HG02763 (cell line): ENCODE results near the gene RACGAP1.
"Not testable (repeated sequence)": the region's sequence is repeated elsewhere in the genome, so short reads cannot be mapped to it uniquely, and the experiment has no call there.

Source experiments
- ATAC-seq: cut with Tn5 transposase; IDR thresholded peaks from one replicate; pipeline ENCODE4 v1.9.1; 2021; ENCODE audit warnings: mild to moderate bottlenecking, moderate library complexity; ENCODE audit not compliant: unreplicated experiment

Gene RACGAP1

DNA sequence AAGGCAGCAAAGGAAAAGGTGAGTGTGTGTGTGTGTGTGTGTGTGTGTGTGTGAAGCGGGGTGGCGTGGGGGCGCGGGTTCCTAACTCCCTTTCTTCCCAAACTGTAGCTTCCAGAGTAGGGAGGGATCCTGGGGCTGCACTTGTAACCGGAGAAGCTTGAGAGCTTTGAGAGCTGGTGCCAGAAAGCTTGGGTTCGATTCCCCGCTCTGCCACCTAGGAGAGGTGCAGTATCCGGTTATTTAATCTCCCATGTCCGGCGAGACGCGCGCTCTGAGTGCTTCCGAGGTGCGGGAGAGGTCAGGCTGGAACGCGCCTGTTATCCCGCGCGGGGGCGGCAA is 7.2 kb upstream of the RACGAP1 start:
- ATAC-seq = no peak

DNA sequence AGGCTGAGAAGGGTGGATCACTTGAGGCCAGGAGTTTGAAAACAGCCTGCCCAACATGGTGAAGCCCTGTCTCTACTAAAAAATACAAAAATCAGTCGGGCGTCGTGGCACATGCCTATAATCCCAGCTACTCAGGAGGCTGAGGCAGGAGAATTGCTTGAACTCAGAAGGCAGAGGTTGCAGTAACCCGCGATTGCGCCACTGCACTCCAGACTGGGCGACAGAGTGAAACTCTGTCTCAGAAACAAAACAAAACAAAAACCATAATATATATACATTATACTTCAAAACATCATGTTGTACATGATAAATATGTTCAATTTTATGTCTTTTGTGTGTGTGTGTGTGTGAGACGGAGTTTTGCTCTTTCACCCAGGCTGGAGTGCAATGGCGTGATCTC is 5.2 kb upstream of the RACGAP1 start:
- not testable (repeated sequence) for ATAC-seq

DNA sequence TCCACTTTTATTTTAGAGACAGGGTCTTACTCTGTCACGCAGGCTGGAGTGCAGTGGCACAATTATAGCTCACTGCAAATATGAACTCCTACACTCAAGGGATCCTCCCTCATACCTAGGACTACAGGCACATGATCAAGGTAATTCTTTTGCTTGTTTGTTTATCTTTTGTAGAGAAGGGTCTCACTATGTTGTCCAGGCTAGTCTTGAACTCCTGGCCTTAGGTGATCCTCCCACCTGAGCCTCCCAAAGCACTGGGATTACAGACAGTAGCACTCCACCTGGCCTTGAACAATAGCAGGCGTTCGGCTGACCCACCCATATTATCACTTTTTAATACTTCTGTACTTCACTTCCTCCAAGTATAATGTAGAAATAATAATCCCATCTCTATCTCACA is 1.4 kb upstream of the RACGAP1 start:
- no peak for ATAC-seq

DNA sequence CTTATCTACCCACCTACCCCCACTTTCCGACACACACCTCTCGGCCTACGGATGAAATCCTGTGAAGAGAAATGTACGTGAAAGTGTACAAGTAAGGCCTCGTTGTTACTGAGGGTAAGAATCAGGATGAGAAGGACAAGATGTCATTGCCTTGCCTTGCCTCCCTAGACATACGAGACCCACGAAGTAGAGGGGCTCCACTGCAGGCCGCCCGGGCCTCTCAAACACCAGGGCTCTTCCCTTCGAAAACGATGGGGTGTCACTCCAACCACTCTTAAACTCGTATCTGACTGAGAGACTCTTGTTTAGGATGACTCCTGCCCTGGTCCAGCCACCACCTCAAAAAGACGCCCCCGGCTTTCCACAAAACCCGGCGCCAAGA is 498 bp downstream of the RACGAP1 start:
- peak; percentile 5 for ATAC-seq

DNA sequence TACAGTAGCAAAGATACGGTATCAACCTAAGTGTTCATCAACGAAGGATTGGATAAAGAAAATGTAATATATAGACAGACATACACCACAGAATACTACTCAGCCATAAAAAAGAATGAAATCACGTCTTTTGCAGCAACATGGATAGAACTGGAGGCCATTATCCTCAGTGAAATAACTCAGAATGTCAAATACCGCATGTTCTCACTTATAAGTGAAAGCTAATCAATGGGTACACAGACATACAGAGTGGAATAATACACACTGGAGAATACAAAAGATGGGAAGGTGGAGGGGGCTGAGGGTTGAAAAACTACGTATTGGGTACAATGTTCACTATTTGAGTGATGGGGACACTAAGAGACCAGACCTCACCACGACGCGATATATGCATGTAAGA is 1.1 kb downstream of the RACGAP1 start:
- no peak for ATAC-seq

DNA sequence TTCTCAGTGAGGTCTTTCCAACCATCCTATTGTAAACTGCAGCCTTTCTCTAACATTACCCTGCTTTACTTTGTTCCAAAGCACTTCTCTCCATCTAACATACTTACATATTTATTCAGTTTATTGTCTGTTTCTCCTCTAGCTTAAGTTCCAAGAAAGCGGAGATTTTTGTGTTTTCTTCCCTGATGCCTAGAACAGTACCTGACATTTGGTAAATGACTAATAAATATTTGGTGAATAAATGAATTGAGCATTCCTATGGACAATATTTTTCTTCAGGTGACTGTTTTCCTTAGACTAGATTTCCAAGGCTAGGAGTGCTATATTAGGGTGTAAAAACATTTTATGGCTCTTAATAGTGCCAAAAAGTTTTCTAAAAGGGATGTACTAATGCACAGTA is 2.4 kb downstream of the RACGAP1 start:
- ATAC-seq = no peak

DNA sequence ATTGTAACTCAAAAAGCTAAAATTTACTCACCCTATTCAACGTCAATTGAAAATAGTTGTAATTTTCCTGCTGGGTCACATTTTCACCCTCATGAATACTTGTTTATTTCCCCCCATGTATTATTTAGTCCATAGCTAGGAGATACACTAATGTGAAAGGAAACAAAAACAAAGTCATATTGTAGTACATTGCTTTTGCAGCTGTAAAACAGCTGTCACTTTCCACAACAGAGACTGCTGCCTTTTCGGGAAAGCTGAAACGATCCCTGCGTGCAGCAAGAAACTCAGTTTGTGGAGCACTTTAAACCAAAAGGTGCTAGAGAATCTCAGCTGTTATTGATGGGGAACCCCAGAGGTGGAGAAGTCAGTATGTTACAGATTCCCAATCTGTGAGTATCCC is 4.3 kb downstream of the RACGAP1 start:
- ATAC-seq = no peak

DNA sequence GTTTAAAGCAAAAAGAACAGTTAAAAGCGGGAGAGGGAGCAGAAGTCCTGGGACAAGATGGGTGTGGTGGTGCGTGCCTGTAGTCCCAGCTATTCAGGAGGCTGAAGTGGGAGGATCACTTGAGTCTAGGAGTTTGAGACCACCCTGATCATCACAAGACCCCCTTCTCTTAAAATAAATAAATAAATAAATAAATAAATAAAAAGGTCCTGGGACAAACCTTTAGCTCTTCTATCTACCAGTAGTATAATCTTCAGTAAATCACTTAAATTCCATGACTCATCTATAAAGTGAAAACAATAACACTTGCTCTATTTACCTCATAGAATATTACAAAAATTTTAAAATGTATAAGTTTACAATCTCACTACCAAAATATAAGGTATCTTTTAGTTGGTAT is 5.8 kb downstream of the RACGAP1 start:
- no peak for ATAC-seq

DNA sequence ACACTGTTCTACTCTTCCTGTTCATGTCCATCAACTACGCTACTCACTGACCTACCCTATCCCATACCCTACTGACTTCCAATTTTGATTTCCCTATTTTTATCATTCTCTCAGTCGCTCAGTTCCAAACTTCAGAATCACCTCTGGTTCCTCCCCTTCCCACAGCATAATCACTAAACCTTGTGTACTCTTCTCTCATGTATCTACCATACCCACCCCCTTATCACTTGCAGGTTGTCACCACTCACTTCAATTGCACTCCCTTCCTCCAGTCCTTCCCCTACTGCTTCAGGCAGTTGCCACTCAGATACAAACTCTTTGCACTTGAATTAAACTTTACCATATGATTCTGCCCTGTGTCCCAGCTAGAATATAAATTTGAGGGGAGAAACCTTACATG is 6.3 kb downstream of the RACGAP1 start:
- no peak for ATAC-seq

DNA sequence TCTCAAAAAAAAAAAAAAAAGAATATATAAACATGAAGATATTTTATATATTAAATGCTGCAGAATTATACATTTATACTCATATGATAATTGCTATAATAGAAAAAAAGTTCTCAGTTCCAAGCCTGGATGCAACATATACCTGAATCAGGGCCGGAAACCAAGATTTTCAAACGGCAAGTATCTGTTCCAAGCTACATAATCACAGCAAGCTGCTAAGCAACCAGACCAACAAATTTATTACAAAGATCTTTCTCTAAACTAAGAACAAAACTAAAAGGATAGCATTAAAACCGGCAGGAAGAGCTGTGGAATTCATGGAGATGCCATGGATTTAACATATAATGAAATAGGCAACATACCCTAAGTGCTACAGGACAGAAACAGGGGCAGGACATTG is 7.1 kb downstream of the RACGAP1 start:
- ATAC-seq = no peak

DNA sequence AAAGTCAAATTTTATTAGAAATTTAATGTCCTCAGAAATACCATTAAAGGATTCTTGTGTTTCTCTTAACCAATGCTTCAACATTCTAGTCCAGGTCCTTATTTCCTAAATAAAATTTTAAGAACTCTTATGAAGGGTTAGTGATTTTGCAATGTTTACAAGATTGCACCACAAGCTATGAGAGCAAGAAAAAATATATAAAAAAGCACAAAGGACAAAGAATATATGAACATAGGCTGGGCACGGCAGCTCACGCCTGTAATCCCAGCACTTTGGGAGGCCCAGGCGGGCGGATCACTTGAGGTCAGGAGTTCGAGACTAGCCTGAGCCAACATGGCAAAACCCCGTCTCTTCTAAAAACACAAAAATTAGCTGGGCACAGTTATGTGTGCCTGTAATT is 7.7 kb downstream of the RACGAP1 start:
- ATAC-seq = no peak

DNA sequence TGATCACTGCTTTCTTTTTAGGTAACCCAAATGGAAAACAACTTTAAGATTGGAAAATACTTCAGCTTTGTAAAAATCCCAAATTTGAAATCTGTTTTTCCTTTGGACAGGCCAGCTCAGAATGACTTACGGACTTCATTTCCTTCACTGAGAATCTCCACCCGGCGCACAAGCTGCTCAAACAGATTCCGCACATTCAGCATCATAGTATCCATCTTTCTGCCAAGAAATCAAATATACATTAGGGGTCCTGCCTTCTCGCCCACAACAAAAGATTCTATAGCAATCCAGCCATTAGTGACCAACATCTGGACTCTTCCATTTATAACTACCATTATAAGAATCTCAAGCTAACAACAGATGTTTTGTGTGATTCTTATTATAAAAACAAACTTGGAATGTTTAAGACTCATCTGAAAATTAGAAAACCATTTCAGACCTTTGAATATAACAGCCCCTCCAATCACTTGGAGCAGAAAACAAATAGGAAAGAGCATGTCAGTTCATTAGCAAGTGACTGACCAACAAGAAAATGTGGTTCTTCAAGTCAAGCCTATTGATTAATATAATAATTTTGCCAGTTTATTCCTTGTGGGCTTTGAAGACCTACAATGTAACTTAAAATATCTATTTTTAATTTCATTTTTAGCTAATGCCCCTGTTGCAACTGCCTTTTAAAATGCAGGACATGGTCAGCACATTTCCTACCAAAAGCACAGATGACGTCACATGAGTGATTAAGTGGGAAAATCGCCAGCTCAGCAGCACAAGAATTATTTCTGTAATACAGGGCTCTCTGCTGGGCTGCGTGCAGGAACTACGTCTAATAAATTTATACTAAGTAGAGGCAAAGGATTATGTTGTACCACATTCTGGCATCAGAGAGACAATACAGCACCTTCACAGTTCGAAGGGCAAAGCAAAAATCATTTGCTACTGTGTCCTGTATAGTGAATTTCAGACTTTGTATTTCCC is 8.5 kb downstream of the RACGAP1 start:
- ATAC-seq = no peak

DNA sequence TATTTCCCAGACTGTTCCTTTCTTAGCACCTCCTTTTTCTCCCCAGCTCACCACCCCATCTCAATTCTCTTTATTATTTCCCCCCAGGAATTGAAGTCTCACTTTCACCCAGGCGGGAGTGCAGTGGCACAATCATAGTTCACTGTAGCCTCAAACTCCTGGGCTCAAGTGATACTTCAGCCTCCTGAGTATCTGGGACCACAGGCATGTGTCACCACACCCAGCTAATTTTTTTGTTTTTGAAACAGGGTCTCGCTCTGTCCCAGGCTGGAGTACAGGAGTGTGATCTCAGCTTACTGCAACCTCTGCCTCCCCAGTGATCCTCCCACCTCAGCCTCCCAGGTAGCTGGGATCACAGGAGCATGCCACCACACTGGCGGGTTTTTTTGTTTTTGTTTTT is 11.0 kb downstream of the RACGAP1 start:
- no peak for ATAC-seq

DNA sequence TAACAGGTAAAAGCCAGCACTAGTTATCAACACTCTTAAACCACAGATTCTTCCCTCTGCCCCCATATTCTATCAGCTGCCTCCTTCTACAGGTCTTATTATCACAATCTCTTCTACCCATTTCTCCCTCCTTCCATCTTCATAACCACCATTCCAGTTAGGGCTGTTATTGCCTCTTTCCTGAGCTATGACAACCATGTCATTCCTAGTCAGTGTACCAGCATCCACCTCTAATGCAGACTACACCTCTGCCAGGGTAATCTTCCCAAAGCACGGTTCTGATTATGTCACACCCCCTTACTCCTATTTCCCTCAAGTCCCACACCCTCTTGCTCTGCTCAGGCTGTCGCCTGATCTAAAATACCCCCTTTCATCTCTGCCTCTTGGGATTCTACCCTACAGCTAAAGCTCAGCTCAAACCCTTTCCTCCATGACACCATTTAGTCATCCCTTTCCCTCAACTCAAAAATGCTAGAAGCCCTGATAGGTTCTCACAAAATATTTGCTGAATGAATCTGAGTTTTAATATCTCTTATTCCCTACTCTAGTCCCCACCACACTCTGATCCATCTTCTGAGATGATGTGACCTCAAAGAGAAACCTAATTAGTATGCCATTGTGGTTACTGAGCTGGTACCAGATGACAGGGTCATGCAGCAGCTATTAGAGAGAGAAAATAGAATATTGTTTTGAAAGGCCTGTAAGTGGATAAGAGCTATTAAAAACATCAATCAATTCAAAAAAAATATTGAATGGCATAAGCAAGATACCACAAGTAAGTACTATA is 11.7 kb downstream of the RACGAP1 start:
- ATAC-seq = no peak

DNA sequence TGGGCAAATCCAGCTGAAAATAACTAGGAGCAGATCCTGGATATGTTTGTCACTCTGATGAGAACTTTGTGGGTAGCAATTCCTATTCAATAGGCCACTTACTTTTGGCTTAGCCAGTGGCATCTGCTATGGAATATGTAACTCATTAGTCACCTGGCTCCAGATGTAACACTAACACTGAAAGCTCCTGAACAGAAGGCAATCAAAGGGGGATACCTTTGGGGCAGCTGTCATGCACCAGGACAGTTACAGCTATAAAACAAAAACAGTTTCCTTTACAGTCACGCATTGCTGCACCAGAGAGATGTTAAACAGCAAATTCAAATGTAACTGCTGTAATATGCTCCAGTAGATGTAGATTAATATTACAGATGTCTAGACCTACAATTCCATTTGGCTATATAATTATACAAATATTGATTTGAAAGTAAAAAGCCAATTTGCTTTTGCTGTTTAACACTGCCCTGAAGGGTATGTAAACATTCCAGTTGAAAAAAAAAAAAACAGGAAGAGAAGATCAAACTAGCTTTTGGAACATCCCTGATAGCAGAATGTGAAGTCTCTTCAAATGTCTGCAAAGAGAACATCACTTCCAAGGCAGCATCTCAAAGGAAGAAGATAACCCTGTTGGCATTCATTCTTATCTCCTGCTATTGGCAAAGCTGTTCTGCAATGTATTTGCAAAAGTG is 18.4 kb downstream of the RACGAP1 start:
- no peak for ATAC-seq

DNA sequence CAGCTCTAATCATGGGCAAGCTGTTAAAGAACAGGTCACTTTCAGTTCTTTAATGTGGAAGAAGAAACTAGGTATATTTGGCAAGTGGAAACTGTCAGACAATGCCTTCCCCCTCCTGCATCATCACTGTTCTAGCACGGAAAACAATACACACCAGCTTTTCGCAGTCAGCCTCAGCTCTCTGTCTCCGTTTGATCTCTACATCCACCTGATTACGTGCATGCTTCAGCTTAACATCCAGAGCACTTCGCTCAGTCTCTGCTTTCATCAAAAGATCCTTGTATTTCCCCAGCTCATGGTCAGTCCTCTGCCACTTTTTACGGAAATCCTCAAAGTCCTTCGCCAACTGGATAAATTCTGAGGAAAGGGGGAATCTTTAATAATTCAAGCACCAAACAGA is 19.0 kb downstream of the RACGAP1 start:
- no peak for ATAC-seq

DNA sequence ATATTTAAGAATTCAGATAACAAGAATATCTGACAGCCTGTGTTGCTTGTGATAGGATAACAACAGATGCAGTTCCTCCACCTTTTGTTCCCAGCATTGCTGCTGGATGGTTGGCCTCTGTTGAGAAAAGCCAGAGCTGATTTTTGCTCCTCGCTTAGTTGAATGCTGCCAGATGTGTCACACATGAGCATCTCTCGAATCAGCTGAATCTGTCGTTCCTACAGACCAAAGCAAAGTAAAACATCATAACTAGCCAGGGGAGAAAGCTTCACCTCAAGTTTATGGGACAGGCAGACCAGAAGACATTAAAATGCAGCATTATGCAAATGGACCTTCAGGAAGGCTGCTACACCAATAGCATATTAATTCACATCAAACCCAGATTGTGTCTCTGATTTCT is 20.1 kb downstream of the RACGAP1 start:
- ATAC-seq = no peak

DNA sequence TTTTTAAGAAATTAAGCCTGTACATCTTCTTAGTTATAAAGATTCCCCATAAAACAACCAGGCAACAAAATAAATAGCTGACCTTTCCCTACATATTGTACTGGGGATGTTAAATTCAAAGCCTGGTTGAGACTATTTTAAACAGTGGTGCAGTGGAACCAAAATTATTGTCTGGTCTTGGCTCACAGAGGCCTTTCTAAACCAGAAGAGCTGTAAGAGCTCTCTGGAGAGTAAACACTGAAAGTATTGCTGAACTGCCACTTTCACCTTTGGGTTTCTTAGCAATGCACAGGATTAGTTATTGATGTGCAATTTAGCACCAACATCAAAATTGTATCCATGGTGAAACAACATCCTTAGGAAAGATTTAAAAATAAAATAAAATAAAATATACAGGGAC is 20.6 kb downstream of the RACGAP1 start:
- ATAC-seq = no peak

DNA sequence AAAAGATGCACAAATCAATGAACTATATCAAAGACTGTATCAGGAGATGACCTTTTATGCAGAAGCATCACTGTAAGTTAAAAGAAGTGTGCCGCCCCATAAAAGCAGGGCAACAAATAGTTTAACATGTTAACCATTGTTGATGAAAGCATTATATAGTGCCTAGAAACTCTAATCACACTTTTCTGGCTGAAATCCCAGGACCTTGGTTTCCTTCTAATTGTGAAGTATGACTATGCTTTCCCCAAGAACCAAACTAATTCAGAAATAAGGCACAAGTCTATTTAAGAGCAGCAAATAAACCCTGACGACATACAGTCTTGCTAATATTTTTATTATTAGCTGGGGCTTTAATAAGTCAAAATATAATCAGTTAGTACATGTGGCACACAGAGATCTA is 21.7 kb downstream of the RACGAP1 start:
- ATAC-seq = no peak

DNA sequence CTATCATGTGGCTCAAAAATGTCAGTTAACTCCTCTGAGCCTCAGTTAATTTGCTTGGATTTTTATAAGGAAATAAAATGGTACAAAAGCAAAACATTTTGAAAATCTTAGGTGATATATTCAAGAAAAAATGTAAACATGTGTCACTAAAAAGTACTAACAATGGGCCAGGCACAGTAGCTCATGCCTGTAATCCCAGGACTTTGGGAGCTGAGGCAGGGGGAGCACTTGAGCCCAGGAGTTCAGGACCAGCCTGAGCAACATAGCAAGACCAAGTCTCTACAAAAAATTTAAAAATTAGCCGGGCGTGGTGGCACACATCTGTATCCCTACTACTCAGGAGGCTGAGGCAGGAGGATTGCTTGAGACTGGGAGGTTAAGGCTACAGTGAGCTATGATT is 26.8 kb downstream of the RACGAP1 start:
- no peak for ATAC-seq

DNA sequence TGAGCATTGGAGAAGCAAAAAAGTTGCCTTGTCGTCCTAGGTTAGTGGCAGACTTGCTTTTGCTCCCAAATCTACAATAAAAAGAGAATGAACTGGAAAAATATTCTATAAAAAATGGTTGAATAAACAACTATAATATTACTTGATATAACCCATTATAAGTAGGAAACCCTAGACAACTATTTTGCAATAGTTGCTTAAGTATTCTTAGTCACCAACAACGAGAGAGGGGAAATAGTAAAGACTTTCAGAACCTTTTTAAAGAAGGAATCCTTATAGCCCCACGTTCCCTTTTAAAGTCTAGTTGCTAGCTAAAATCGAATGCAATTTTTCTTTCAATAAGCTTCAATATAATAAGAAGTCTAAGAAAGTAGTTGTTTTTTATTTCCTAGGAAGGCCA is 35.0 kb downstream of the RACGAP1 start:
- ATAC-seq = no peak

DNA sequence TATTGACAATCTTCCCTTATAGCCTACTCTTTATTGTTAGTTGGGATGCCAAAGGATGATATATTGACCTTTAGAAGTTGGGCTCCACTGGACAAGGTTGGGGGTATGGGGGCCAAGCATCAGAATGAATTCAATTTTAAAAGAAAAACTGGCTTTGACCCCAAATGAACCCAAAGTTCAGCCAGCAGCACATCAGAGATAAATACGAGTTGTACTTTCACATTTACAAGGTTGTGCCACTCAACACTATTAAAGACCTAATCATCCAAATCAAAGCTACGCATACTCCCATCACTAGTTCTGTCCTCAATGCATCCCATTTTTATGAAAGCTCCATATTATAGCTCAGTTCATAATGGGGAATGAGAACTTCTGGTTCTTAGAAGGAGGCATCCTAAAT is 35.9 kb downstream of the RACGAP1 start:
- not testable (repeated sequence) for ATAC-seq
